GM19452 (cell line): Measurements from ENCODE around the gene MYADM.

Experiments
- ATAC-seq: cut with Tn5 transposase; IDR thresholded peaks from one replicate; pipeline ENCODE4 v1.9.1; 2021; ENCODE audit not compliant: unreplicated experiment

MYADM gene

DNA sequence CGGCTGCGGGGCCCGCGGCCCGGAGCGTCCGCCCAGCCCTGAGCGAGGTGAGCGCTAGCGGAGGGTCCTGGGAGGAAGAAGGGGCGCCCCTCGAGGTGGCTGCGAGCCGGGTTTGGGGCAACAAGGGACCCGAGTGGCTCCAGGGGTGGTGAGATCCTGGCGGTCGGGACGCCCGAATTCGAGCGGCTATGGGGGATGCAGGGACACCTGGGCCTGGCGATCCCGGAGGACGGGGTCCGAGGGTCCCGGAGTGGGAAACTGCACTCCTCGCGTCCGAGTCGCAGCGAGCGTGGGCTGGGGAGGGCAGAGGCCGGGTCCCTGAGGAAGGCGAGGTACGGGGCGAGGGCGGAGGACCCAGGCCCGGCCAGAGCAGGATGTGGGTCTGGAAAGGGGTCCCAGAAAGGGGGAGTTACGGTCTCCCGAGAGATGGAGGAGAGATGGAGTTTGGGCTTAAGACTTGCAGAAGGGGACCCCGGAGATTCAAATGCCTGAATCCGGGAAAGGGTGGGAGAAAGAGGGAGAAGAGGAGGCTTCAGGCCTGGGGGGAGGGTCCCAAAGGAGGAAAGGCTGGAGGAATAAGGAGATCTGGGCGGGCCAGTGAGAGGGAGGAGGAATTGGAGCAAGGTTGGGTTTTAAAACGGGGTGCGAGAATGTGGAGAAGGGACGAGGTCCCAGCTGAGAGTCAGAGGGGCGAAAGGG, 41.9 kb downstream of the MYADM start:
- no peak for ATAC-seq

DNA sequence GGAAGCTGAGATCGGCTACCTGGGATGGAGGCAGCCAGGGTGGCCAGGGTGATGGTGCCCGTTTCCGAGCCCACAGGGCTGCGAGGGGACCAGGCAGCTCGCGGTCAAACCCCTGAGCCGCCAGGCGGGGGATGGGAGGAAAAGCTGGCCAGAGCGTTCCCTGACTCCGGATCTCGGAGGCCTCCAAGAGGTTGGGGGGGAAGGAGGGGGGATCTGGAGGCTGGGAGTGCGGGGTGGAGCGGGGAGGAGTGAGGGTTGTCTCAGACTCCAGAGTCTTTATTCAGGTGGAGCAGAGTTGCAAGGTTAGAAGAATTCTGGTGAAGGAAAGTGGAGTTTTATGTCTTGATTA, 42.5 kb downstream of the MYADM start:
- ATAC-seq: no peak

GRCh38 chr19:53912653-53913052, 45.0 kb downstream of the MYADM start:
- no peak for ATAC-seq

- no peak for ATAC-seq
Observed at GRCh38 chr19:53915000-53915399, 47.3 kb downstream of the MYADM start.

DNA sequence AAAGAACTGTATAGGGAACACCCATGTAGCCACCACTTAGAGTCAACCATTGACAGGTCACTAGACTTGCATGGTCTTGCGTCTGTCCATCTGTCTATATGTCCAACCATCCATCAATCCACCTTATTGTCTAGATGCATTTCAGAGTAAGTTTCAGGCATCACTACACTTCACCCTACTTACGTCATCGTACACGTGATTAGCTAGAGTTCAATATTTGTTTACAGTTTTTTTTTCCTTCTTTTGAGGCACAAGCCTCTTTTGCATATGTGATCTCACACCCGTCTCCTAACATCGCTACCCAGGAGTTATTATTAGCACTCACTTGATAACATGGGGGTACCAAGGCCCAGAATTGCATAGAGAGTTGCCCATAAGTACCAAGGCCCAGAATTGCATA, 48.3 kb downstream of the MYADM start:
- no peak for ATAC-seq

DNA sequence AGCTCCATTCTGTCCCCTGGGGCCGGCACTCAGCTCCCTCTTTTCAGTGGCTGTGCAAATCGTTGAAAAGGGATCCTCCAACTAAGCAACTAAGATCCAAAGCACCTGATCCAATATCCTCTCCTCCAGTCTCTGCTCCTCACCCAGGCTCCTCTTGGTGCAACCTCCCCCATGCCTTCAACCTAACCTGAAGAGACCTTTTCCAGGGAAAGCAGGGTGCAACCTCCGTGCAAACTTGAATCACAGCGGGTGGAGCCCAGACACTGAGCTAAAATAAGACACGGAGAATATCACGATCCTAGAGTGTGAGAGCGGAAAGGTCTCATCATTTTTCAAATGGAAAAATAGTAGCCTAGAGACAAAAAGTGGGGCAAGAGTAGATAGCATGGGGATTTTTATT, 49.7 kb downstream of the MYADM start:
- no peak for ATAC-seq
